ENCODE results near the gene FIGNL1. TPM values are rescaled to one million over a fixed set of nuclear protein-coding genes. Genes with fewer than 3 reads are reported as not detected.

The FIGNL1 gene
- total and polyA plus RNA-seq, 2 of the 4 experiments (the other 2 are of a cell fraction): 8.2 to 27.1 TPM

DNA sequence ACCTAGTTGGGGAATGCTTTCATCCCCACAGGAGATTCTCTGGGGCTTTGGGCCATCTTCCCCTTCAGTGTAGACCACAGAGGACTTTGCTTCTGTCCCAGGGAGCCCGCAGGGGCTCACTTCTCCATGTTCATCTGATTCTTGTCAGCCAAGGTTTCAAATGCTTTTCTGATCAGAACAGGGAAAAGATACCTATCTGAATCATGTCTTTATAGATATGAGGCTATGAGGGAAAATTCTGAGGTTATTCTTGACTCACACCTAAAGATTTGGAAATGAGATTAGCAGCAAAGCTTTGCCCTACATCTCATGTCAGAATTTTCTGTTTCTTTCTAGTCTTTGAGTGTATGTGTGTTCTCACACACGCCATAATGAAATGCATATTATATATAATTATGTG, 53.3 kb downstream of the FIGNL1 start:
- BruUV-seq (replicated peaks): no TSS peak
- H2BK120ac ChIP-seq (ENCODE audit: low read depth, low read length): no peak overlapping the region

More for the DNA sequence above, 53.3 kb downstream of the FIGNL1 start:
- H4K91ac ChIP-seq (ENCODE audit: insufficient read depth, low read depth, low read length): no peak overlapping the region
- dilution Hi-C loops (cut with HindIII; ENCODE audit: low sequenced_read_pairs, unreplicated experiment) (no loop called here), in situ Hi-C loops (cut with MboI; ENCODE audit: low sequenced_read_pairs) (no loop called here), intact Hi-C loops (cut with micrococcal nuclease) (no loop called here)
- H3K27me3 ChIP-seq (ENCODE audit: control insufficient read depth, insufficient read depth, low read length): peaks cover 18% of the 10 kb centered on the region
- H3K9ac ChIP-seq (ENCODE audit: low read depth, low read length): no peak overlapping the region
- TF ChIP-seq, protein P1, sequence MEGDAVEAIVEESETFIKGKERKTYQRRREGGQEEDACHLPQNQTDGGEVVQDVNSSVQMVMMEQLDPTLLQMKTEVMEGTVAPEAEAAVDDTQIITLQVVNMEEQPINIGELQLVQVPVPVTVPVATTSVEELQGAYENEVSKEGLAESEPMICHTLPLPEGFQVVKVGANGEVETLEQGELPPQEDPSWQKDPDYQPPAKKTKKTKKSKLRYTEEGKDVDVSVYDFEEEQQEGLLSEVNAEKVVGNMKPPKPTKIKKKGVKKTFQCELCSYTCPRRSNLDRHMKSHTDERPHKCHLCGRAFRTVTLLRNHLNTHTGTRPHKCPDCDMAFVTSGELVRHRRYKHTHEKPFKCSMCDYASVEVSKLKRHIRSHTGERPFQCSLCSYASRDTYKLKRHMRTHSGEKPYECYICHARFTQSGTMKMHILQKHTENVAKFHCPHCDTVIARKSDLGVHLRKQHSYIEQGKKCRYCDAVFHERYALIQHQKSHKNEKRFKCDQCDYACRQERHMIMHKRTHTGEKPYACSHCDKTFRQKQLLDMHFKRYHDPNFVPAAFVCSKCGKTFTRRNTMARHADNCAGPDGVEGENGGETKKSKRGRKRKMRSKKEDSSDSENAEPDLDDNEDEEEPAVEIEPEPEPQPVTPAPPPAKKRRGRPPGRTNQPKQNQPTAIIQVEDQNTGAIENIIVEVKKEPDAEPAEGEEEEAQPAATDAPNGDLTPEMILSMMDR (conservative IDR thresholded peaks at IDR 0.05; ENCODE audit: low read depth, low read length): no peak
- TF ChIP-seq MXI1 (IDR thresholded peaks at IDR 0.05; ENCODE audit: borderline replicate concordance, low read depth, low read length) (no peak), SMC3 (IDR thresholded peaks at IDR 0.05; ENCODE audit: low read depth, low read length) (no peak), NFE2L2 (IDR thresholded peaks at IDR 0.05; ENCODE audit: low read depth, low read length) (no peak), CEBPB (IDR thresholded peaks at IDR 0.05; ENCODE audit: low read depth, low read length) (no peak), BHLHE40 (IDR thresholded peaks at IDR 0.05; ENCODE audit: low read depth, low read length) (no peak)
- H3K27ac ChIP-seq (ENCODE audit: insufficient read depth, low read length): no peak overlapping the region
- H3K23ac ChIP-seq (ENCODE audit: low read depth, low read length): no peak overlapping the region
- ATAC-seq (ENCODE audit: low read depth) (no peak), DNase-seq (no peak)
- no peak overlapping the region for H2AK5ac ChIP-seq (ENCODE audit: low read depth, low read length)
- ChIA-PET CTCF (no interaction called here), POLR2A (ENCODE audit: unreplicated experiment) (no interaction called here)
- H4K8ac ChIP-seq (ENCODE audit: low read depth in 2 of 2, low read length in 2 of 2): no peak overlapping the region
- no CpG with 5 or more reads among the region's 2 CpGs for WGBS, 2 experiments (ENCODE audit: extremely low coverage in 2 of 2, insufficient read length in 1 of 2)
- no peak overlapping the region for H2BK15ac ChIP-seq (ENCODE audit: low read depth, low read length)
- H3K4me2 ChIP-seq (ENCODE audit: low read depth, low read length): no peak overlapping the region
- no peaks in the 10 kb centered on the region for H3K79me1 ChIP-seq (ENCODE audit: low read depth in 1 of 2, low read length in 2 of 2)
- H3K9me1 ChIP-seq (ENCODE audit: insufficient read depth, low read length): no peaks in the 10 kb centered on the region
- H3K4me1 ChIP-seq (ENCODE audit: control insufficient read depth, insufficient read depth, low read length): no peaks in the 10 kb centered on the region
- no peaks in the 10 kb centered on the region for H3K36me3 ChIP-seq (ENCODE audit: control insufficient read depth, insufficient read depth, low read length)
- no peak overlapping the region for H2BK20ac ChIP-seq (ENCODE audit: low read depth, low read length)
- no peak overlapping the region for H3K4me3 ChIP-seq (ENCODE audit: insufficient read depth, low read depth, low read length)
- H3K14ac ChIP-seq (replicated peaks; ENCODE audit: low read depth, low read length): no peak overlapping the region
- no peak overlapping the region for H3K18ac ChIP-seq (ENCODE audit: low read depth, low read length)
- H3K56ac ChIP-seq (ENCODE audit: extremely low read depth, insufficient read depth, low read length): no peak overlapping the region
- H3K4ac ChIP-seq (ENCODE audit: low read depth, low read length): no peak overlapping the region
- no peak overlapping the region for H4K5ac ChIP-seq (ENCODE audit: low read depth, low read length)
- no peaks in the 10 kb centered on the region for H3K9me3 ChIP-seq (ENCODE audit: control insufficient read depth, insufficient read depth, low read length)
- no peak overlapping the region for H2AFZ ChIP-seq (replicated peaks; ENCODE audit: low read length, poor library complexity)
- H2BK5ac ChIP-seq (ENCODE audit: low read depth, low read length, poor library complexity, severe bottlenecking): no peak overlapping the region
- no peak overlapping the region for H2AK9ac ChIP-seq (replicated peaks; ENCODE audit: low read depth, low read length, poor library complexity)
- no peaks in the 10 kb centered on the region for H4K20me1 ChIP-seq (ENCODE audit: insufficient read depth, low read length)
